ENCODE measurements around the gene FOXRED2.

FOXRED2 gene

DNA sequence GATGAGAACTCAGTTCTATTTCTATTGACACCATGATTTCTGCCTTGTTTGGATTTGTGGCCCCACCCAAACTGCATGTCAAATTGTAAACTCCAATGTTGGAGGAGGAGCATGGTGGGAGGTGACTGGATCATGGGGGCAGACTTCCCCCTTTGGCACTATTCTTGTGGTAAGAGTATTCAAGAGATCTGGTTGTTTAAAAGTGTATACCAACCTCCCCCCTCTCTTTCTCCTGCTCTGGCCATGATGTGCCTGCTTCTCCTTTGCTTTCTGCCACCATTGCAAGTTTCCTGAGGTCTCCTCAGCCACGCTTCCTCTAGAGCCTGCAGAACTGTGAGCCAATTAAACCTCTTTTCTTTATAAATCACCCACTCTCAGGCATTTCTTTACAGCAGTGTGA lies 7.9 kb upstream of the FOXRED2 start:
- DNase-seq = no peak

DNA sequence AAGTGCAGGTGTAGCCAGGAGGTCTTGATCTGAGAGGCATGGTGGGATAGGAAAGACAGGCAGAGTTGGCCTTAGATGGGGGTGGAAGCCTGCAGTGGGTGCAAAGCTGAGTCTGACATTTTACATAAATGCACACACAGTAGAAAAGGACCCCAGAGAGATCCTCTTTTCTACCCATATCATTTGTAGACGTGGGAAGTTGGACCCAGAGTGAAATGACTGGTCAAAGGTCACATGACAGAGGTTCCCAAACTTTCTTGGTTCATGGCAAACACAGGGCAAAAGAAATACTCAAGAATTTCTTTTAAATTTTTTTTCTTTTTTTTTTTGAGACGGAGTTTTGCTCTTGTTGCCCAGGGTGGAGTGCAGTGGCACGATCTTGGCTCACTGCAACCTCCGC lies 6.2 kb upstream of the FOXRED2 start:
- no peak for DNase-seq

DNA sequence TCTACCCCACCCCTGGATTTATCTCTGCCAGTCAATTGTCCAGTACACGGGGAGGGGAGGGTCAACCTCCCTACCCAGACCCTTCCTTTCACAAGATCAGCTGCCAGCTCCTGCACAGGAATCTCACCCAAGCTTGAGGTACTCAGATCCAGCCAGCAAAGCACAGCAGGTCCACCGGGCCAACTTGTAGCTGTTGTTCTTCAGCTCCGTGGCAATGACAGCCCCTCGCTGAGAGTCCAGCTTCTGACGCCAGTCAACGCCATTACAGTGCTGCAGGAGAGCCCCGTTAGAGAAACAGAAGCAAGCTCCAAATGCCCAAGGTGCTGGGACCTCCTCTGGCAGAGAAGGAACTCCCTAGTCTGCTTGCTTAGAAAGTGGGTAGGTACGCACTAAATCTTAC lies 5.5 kb upstream of the FOXRED2 start:
- no peak for DNase-seq

DNA sequence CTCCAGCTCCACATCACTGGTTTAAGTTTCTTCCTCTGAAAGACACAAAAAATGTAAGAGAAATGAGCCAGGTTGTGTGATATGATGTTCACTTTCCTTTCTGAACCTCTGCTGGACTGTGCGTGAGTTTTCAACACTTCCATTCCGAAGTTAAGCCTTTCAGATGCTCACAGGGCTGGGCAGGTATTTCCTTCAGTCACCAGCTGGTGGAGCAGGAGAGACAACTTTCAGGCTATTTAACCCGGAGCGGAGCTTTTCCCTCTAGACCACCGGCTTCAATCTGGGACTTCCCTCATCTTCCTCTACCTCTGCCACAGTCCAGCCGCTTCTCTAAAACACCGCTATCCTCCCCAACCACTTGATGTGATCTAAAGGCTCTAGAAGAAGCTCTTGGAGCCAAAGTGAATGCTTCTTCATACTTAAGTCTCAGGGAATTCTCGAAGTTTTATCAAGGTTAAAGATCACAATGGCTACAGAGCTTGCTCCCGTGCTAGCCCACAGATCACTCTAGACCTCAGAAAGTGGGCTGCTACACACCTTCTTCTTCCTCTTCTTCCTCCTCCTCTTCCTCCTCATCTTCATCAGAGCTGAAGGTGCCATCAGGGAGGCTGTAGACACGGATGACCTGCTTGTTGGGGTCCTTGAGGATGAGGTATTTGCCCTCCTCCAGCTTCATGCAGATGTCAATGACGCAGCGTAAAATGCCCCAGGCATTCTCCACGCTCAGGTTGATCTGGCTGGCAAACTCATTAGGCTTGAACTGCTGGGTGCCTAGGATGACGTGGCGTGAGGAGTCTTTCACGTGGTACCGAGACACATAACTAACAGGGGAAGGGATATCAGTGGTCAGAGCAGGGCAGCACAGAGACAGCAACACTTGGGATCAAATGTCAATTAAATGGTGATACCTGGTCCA lies 4.4 kb upstream of the FOXRED2 start:
- DNase-seq = peak; percentile 49

DNA sequence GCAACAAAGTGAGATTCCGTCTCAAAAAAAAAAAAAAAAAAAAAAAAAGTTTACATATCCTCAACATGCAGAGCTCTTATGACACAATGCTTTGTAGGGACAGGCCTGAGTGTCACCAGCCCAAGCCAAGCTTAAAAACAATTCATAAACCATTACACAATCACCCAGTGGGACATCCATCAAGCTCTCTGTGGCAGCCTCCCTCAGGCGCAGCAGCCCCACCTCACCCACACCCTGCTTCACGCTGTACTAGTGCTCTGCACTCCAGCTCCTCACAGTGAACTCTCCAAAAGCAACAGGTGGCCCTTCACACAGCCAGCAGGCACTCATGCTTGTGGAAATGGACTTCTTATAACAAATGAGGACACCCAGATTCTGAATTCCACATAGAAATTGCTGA lies 3.5 kb upstream of the FOXRED2 start:
- no peak for DNase-seq

DNA sequence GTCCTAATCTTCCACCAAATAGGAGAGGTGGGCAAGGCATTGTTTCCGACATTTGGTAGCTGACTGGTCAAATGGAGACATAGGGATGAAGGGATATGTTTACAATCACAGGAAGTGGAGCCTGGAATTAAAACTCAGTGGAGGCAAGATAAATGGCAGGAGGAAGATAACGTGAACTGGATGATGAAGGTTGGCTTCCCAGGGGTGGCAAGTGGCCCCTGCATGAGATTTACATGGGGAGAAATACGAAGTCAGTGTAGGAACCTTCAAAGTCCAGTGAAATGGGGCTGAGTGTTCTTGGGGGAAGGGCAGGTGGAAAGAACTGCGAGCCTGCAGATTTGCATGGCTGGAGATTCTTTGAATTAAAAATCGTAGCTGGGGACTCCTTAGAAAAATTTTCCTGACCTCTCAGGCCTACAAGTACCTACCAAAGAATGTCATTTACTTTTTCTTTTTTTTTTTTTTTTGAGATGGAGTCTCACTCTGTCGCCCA lies 724 bp upstream of the FOXRED2 start:
- DNase-seq = no peak

DNA sequence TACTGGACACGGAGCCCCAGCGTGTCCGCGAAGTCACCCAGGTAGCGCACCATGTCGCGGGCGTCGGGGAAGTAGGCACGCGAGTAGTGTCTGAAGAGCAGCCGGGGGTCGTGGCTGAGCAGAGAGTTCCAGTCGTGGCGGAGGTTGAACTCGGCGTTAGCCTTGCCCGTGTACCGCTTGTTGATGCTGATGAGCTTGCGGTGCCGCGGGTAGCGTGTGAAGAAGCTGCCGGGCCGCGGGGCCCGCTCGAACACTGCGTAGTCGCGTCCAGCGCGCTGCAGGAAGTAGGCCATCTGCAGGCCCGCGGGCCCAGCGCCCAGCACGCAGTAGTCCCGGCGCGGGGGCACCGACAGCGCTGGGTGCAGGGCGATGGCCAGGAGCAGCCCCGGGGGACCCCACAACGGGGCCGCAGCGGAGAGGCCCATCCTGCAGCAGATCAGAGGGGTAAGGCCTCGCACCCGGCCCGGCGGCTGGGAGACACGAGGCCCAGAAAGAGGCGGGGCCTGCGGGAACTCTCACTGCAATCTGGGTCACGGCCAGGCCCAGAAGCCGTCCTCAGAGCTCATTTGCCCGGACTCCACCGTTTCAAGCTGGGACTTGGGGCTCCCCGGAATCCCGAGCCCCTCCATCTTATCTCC lies 723 bp downstream of the FOXRED2 start:
- DNase-seq = no peak

DNA sequence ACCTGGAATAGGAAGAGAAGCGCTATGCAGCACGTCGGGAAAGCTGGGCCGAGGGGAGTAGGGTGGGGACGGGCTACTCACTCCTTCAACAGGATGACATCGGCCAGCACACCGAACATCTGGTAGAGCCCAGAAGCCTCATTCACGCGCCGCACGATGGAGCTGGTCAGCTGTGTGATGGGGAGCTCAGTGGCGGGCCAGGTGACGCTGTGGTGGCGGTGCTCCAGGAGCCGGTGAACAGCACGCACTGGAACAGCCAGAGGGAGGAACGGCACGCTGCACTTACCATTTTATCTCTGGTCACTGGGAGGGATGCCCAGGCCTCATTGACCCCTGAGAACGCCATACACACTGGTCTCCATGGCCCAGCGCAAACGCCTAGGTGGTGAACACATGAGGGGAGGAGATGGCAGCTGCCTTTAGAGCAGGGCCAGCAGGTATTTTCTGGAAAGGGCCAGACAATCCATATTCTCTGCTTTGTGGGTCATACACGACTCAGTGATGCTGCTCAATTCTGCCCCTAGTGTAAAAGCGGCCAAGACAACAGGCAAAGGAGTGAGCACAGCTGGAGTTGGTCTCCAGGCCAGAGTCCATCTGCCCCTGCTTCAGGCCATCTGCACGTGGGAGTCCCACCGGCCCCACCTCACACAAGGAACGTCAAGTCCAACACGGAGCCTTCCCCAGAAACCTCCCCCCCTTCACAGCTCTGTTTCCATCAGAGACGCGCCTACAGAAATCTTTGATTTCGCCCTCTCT lies 8.8 kb downstream of the FOXRED2 start:
- no peak for DNase-seq

DNA sequence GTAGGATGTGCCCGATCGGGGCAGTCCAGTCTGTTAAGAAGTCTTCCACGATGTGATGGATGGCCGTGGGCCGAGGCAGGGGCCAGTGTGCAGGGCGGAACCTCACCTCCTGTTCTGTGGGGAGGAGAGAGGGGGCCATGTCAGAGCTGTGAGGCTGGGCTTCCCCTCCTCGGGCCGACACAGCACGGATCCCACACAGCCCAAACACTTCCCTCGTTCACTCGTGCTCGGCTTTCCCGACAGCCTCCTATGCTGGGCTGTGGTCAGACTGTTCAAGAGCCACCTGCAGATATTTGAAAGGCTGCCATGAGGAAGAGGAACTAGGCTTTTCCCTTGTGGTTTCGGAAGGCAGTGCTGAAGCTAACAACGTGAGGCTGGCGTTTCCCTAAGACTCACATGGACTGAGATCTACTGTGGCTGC lies 13.1 kb downstream of the FOXRED2 start:
- no peak for DNase-seq

DNA sequence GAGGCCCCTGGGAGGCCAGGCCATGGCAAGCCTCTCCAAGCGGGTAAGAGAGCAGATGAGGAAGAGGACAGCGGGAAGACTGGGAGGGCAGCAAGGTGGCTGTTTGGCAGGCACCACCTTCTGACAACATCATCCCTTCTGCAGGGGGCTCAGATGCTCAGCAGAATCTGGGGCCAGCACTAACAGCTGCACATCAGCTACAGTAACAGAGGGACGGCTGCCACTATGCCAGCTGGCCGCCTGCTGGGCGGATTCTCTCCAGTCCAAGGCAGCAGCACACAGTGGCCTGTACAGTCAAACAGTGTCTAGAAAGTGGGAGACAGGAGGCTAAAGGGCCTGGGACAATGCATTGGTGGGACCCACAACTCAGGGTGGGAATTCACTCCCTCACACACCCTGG lies 14.7 kb downstream of the FOXRED2 start:
- DNase-seq = no peak

DNA sequence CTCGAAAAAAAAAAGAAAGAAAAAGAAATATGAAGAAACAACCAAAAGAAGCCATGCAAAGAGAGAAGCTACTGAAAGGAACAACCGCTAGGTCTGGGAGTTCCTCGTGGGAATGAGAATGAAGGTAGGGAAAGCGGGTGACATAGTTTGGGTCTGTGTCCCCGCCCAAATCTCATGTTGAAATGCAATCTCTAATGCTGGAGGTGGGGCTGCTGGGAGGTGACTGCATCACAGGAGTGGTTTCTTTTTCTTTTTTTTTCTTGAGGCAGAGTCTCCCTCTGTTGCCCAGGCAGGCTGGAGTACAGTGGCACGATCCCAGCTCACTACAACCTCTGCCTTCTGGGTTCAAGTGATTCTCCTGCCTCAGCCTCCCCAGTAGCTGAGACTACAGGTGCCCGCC lies 15.7 kb downstream of the FOXRED2 start:
- DNase-seq = no peak

DNA sequence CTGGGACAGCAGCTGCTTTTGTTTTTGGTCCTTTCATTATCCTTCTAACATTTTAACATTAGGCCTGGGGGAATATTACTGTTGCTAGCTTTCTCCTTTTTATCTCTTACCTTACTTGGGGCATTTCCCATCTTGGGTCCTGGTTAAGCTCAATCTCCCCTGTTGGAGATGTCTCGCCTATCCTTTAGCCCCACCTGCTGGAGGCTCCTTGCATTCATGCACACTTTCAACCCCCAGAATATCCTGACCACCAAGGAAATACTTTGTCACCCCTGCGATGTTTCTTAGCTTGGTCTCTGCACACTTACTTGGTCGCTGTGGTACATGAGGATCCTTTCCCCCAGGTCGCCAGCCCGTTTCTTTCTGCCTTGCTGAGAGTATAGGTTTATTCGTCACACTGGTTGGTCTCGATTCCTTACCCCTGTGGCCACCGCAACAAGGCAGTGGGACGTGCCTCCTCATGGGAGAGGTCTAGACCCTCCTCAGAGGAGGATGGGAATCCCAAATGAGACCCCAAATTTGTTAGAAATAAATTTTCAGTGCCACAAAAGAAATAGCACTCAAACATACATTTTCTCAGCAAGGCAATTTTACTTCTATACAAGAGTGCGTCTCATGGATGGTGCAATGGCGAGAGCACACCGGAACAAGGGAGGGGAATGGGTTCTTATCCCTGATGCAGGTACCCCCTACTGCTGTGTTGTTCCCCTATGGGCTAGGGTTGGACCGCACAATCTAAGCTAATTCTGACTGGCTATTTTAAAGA lies 20.0 kb downstream of the FOXRED2 start:
- peak; percentile 77 for DNase-seq

DNA sequence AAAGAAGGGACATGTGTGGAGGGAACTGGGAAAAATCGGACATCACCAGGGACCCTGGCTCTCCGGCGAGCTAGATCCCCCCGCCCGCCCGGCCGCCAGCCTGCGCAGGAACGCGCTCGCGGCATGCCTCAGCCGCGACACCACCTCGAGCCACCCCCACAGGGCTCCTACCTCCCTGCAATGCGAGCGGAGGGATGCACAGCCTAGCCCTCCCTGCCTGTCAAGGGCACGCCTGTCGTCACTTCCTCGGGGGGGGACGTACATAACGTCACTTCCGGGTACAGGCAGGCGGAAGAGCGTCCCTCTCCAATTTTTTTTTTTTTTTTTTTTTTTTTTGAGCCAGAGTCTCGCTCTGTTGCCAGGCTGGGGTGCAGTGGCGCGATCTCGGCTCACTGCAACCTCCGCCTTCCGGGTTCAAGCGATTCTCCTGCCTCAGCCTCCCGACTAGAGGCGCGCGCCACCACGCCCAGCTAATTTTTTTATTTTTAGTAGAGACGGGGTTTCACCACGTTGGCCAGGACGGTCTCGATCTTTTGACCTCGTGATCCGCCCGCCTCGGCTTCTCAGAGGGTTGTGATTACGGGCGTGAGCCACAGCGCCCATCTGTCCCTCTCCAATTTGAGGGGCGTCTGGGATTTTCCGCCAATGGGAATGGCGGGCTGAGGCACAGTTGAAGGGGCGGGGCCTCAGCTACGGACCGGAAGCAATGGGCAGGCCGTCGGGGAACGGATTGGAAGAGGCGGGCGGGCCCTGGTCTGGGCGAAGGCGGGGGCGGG lies 25.3 kb downstream of the FOXRED2 start, which contains the start of gene TXN2:
Gene TXN2 (minus strand): TSS at position 248 of the 776 bp plus-strand sequence. CDS start 803 bp downstream, outside the sequence.
- peak; percentile 97 for DNase-seq

DNA sequence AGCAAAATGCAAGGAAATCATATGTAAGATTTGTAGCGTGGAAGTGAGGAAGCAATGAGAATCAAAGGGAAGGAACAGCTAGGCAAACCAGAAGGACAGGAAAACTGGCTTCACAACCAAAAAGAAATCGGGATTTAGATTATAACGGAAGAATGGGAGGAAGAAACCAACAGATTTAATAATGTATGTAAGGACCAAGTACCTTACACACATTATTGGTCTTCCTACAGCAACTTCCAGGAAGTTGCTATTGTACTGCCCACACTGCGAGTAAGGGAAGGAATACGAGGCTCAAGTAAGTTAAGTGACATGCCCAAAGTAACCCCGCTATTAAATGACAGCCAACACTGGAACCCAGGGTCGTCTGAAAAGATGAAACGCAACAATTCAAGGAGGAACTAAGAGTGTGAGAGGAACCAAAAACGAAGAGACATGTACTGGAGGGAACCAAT lies 25.9 kb downstream of the FOXRED2 start:
- no peak for DNase-seq

DNA sequence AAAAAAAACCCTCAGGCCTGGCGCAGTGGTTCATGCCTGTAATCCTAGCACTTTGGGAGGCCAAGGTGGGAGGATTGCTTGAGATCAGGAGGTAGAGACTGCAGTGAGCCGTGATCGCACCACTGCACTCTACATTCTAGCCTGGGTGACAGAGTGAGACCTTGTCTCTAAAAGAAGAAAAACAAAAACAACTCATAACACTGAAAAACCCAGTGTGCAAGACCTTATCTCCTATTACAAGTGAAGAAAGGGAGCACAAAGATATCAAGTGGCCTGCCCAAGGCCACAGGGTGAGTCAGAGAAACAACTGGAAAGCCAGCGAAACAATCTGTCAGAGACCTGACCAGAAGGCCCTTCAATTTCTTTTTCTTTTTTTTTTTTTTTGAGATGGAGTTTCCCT lies 27.9 kb downstream of the FOXRED2 start:
- DNase-seq = no peak

DNA sequence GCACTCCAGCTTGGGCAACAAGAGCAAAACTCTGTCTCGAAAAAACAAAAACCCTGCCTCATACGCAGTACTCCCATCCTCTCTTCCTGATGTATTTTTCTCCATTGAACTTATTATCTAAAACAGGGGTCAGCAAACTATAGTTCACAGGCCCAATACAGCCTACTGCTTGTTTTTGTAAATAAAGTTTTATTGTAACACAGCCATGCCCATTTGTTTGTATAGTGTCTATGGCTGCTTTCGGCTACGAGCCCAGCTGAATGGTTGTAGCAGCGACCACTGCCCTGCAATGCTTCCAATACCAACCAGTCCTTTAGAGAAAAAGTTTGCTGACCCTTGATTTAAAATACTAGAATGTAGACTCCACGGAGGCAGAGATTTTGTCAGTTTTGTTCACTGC lies 31.5 kb downstream of the FOXRED2 start:
- no peak for DNase-seq

DNA sequence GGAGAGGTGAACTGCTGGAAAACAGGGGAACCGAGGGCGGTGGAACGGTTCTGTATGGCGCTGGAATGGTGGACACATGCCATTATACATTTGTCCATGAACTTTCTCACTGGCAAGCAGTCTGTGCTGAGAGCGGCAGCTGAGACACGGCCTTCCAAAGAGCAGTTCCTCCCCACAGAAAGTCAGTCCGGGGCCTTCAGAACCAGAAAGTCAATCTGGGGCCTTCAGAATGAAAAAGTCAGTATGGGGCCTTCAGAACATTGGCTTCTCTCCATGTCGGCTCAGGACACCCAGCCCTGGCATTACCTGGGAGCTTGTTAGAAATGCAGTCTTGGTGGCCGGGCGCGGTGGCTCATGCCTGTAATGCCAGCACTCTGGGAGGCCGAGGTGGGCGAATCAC lies 34.2 kb downstream of the FOXRED2 start:
- no peak for DNase-seq

DNA sequence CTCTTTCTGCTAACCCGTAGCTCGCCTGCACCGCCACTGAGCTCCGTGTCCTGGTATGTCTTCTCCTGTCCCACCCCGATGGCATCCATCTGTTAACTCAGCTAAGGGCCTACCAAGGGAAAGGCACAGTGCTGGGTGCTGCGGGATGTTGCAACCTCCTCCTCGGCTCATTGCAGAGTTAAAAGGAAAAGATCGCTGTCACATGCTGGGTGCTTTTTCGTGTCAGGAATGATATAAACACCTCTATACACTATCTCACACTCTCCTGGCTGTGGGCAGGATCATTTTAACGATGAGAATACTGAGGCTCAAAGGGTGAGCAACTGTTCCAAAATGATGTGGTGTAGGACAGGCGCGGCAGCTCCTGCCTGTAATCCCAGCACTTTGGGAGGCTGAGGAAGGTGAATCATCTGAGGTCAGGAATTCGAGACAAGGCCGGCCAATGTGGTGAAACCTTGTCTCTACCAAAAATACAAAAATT lies 35.5 kb downstream of the FOXRED2 start:
- DNase-seq = no peak

DNA sequence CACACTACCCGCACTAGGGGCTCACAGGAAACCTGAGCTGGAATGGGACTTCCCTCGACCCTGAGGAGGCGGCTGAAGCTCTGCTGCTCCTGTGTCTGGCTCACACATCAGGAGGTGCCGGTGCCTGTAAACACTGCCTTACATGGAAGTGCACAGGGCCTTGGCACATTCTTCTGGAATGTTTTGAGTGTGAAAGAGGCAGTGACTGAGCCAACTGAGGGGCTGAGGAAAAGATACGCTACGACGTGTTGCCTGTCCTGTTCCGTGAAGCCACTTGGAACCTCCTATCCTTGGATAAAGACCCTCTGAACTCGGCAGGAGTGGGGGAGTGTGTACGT lies 35.9 kb downstream of the FOXRED2 start:
- DNase-seq = no peak

DNA sequence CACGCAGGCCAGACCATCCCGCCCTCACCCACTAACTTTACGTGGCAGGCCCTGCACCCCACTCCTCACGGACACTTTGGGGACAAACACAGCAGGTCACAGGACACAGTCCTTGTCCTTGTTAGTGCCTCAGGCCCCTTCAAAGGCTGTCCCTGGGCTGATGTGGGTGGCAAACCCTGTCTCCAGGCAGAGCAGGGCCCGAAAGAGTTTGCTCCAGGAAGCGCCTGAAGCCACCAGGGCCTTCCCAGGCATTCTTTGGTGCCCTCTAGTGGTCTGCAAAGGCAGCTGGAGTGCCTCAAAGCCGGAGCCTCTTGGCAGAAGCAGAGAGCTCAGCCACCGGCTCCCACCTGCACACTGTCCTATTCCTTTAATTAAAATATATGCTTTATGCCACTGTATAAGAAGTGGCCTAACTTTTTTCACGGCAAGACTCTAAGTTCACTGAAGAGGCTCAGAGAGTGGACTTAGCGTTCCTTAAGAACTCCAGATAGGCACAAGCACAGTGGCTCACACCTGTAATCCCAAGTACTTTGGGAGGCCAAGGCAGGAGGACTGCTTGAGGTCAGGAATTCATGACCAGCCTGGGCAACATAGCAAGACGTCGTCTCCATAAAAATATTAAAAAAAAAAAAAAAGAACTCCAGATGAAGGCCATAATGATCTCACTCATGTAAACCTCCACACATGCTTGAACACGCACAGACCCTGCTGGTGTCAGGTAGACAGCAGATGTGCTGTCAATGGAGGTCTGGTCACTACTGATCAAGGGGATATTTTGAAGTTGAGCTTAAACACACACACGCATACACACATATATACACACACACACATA lies 36.5 kb downstream of the FOXRED2 start:
- peak; percentile 83 for DNase-seq

All from stimulated activated CD8-positive, alpha-beta memory T cell treated with anti-CD3 and anti-CD28 coated beads, Interleukin-4, amount 100 ng/mL, for 48 hours (primary cell).